Testis (tissue), 3 donors: Measurements from ENCODE around the gene HES2. TPM values are rescaled to one million over a fixed set of nuclear protein-coding genes. Genes with fewer than 3 reads are reported as not detected.

Experiments used
- DNase-seq: peaks from one replicate; pipeline ENCODE4 v3.0.0-alpha.2; 2019
- H3K27ac ChIP-seq, 2 donors: fragments of 200-600 bp; sonication (generic); one replicate each; pipeline ENCODE4 v1.5.1; 2019
- H3K27me3 ChIP-seq: fragments of 200-600 bp; sonication (generic); one replicate; pipeline ENCODE4 v1.5.1; 2019
- H3K36me3 ChIP-seq: fragments of 200-600 bp; sonication (generic); one replicate; pipeline ENCODE4 v1.5.1; 2017; ENCODE audit warnings: low read depth; ENCODE audit errors: missing control alignments
- H3K4me1 ChIP-seq: fragments of 200-600 bp; sonication (generic); one replicate; pipeline ENCODE4 v1.5.1; 2019
- H3K4me3 ChIP-seq, 2 donors: fragments of 200-600 bp; sonication (generic); one replicate each; pipeline ENCODE4 v1.5.1; 2017 to 2019
- H3K9me3 ChIP-seq: fragments of 200-600 bp; sonication (generic); one replicate; pipeline ENCODE4 v1.5.1; 2017
- CTCF ChIP-seq, 3 experiments: fragments of 450-650 bp in 2 of 3; fragments of 200-600 bp in 1 of 3; sonication (generic) in 1 of 3; IDR thresholded peaks; one replicate each; pipeline ENCODE4 v1.5.1; 2016 to 2019; ENCODE audit warnings: antibody characterized with exemption in 3 of 3, mild to moderate bottlenecking in 2 of 3, moderate library complexity in 1 of 3
- POLR2A ChIP-seq: fragments of 450-650 bp; IDR thresholded peaks from one replicate; pipeline ENCODE4 v1.6.1; 2017; ENCODE audit warnings: antibody characterized with exemption, mild to moderate bottlenecking, moderate library complexity
- WGBS, 2 donors: methylation state at CpG; one replicate each; pipeline ENCODE4 v1.1.5; 2018; 5-methylcytosine and 5-hydroxymethylcytosine counted together
- intact Hi-C: fragments of 100-400 bp; cut with DNase I; formaldehyde crosslinking; loops from one replicate; pipeline ENCODE4 v1.15.1; 2023; ENCODE audit warnings: low total_unique reads
- polyA plus RNA-seq: library from polyadenylated mRNA; stranded (reverse); fragments of 350-450 nt; fragmentation: Illumina TruSeq; extraction: RNeasy Lipid Tissue Mini Kit (QIAGEN cat#74804); gene quantifications from one replicate; pipeline ENCODE4 v1.2.3, GENCODE V29; 2014; ENCODE audit warnings: low read depth, low replicate concordance; ENCODE audit not compliant: insufficient read depth
- total RNA-seq, 2 donors: library from RNA; depleted of rRNA; stranded (reverse); fragments of >200 nt; gene quantifications; one replicate each; pipeline ENCODE4 v1.2.3, GENCODE V29; 2016

The HES2 gene
- total and polyA plus RNA-seq, 3 donors from 2014 or later: 2.4 to 5.0 (median 2.6) TPM

- no peak overlapping the region for H3K4me3 ChIP-seq
- no peaks in the 10 kb centered on the region for H3K27me3 ChIP-seq
- H3K9me3 ChIP-seq: no peaks in the 10 kb centered on the region
- no peak overlapping the region for H3K27ac ChIP-seq
- H3K36me3 ChIP-seq: no peaks in the 10 kb centered on the region
- TF ChIP-seq POLR2A (no peak), CTCF (IDR thresholded peaks at IDR 0.05) (no peak)
- WGBS, 2 donors: 91% methylated on average over 5 of the region's 5 CpGs; no CpG with 5 or more reads in 1 of the 2 donors
- no peaks in the 10 kb centered on the region for H3K4me1 ChIP-seq
- DNase-seq: no peak
- intact Hi-C loops: no loop called here
These were observed 47.0 kb upstream of the HES2 start for GRCh38 chr1:6466751-6467150.

- Histone ChIP-seq H3K27me3 (no peaks in the 10 kb centered on the region), H3K9me3 (no peaks in the 10 kb centered on the region), H3K36me3 (no peaks in the 10 kb centered on the region), H3K4me3 (no peak within 1 kb of the TSS), H3K4me1 (no peaks in the 10 kb centered on the region), H3K27ac (no peak within 1 kb of the TSS)
- TF ChIP-seq CTCF (IDR thresholded peaks at IDR 0.05) (no peak), POLR2A (no peak)
- no peak for DNase-seq
- intact Hi-C loops: no loop called here
- 51% methylated on average over 23 of the region's 43 CpGs; no CpG with 5 or more reads in 1 of the 2 donors for WGBS, 2 donors
These were observed 46.3 kb upstream of the HES2 start, which contains the start of gene TNFRSF25 for GRCh38 chr1:6466023-6466422. Gene TNFRSF25 (minus strand): TSS chr1:6466173. CDS start chr1:6466107, 66 bp downstream.

GRCh38 chr1:6465461-6466005, 45.8 kb upstream of the HES2 start:
- H3K4me1 ChIP-seq: no peaks in the 10 kb centered on the region
- no peaks in the 10 kb centered on the region for H3K9me3 ChIP-seq
- no peaks in the 10 kb centered on the region for H3K27me3 ChIP-seq
- 84 to 88% methylated on average over 10 to 19 of the region's 21 CpGs for WGBS, 2 donors
- no peak overlapping the region for H3K4me3 ChIP-seq
- TF ChIP-seq CTCF (IDR thresholded peaks at IDR 0.05): no peak
- TF ChIP-seq POLR2A: no peak
- no peak for DNase-seq
- H3K36me3 ChIP-seq: no peaks in the 10 kb centered on the region
- intact Hi-C loops: no loop called here
- no peak overlapping the region for H3K27ac ChIP-seq

GRCh38 chr1:6464915-6465314, 45.2 kb upstream of the HES2 start:
- WGBS, 2 donors: 79 to 90% methylated on average over 2 to 5 of the region's 5 CpGs

More at GRCh38 chr1:6464915-6465314, 45.2 kb upstream of the HES2 start:
- Histone ChIP-seq H3K9me3 (no peaks in the 10 kb centered on the region), H3K4me3 (no peak overlapping the region), H3K27ac (no peak overlapping the region), H3K36me3 (no peaks in the 10 kb centered on the region), H3K27me3 (no peaks in the 10 kb centered on the region), H3K4me1 (no peaks in the 10 kb centered on the region)
- no peak for TF ChIP-seq POLR2A
- TF ChIP-seq CTCF (IDR thresholded peaks at IDR 0.05): no peak
- DNase-seq: no peak
- intact Hi-C loops: no loop called here
